GM19099 (cell line): Measurements from ENCODE around the gene WDPCP.

Experiments used
- POLR2A ChIP-seq: IDR thresholded peaks from 3 replicates; pipeline ENCODE4 v1.6.1; 2011; ENCODE audit warnings: low read depth; ENCODE audit not compliant: insufficient read length; ENCODE audit errors: extremely low read depth

WDPCP gene

DNA sequence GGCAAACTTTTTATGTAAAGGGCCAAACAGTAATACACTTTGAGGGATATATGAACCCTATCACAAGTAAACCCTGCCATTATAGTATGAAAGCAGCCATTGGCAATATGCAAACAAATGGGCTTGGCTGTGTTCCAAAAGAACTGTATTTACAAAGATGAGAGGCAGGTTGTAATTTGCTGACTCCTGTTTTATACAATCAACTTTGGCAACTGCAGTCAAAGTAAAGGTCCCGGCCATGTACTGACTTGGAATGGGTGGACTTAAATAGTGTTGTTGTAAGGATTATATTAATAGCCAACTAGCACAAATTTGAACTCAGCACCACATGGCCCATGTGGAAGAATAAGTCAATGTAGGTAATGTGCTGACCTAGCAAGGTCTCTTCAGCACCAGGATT is 223.4 kb downstream of the WDPCP start:
- no peak for TF ChIP-seq POLR2A

DNA sequence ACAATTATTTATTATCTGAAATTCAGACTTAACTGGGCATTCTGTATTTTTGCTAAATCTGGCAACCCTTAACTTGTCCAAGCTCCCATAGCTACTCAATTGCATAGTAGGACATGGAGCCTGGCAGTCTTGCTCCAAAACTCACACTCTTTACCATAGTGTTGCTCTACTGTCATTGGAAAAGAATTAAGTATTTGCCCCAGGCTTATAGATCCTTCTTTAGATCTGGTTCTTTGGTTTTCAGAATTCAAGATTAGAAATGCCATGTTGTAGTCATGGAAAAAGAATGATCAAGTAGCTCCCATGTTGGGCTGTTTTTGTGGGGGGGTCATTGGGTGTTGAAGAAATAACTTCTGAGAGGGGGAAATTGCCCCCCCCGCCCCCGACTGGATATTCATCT is 240.9 kb downstream of the WDPCP start:
- no peak for TF ChIP-seq POLR2A

DNA sequence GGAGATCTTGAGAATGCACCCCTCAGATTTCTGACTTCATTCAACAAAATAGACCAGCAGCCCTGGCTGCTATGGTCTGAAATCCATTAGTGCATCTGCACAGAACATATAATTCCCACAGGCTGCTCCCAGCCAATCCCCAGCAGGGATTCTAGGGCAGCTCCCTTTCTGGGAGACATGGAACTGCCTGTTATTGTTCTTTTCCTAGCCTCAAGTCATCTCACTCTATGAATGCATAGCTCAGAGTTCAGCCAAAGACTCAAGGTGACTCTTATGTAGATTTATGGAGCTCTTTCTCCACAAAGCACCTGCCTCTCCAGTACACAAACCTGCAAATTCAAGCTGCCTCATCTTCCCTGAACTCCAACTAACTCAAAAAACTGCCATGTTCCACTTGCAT is 241.9 kb downstream of the WDPCP start:
- no peak for TF ChIP-seq POLR2A

DNA sequence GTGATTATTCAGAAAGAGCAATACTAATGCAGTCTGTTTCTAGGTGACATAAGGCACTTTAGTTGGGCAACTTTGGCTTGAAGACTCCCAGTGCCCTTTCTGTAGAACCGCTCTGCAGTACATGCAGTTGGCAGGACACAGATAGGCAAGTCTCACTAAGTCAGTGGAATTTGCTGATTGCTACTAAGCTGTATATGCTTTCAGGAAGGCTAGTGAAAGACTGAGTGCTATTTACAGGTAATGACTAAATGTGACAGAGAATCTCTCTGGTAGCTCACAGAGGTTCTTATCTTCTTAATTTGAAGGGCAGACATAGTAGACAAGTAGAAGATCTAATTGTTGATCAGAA is 243.0 kb downstream of the WDPCP start:
- no peak for TF ChIP-seq POLR2A

DNA sequence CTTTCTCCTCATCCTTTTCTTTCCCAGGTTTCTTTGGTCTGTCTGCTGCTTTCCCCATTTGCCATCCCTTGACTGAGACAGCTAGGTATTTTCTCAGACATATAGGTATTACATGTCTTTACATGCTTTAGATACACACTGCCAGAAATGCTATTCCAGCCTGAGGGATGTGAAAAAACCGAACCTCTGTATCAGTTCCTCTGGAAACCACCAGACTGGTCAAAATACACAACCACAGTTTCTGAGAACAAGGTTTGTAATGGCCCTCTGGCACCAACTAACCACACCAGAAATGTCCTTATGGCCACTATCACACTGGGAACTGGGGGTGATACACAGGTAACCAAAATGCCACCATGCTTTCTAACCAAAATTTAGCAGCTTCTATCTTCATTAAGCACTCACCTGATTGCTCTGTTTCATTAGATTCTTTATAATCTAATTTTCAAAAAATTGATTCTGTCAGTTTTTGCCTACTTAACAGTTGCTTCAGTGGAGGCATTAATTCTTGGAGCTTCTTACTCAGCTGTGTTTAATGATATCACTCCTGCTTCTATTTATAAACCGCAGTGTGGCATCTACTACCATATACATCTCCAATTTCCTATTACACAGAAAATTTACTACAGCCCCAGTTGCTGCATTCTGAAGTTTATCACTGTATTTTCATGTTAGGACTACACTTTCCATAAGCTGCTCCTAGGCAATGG is 243.5 kb downstream of the WDPCP start:
- no peak for TF ChIP-seq POLR2A

DNA sequence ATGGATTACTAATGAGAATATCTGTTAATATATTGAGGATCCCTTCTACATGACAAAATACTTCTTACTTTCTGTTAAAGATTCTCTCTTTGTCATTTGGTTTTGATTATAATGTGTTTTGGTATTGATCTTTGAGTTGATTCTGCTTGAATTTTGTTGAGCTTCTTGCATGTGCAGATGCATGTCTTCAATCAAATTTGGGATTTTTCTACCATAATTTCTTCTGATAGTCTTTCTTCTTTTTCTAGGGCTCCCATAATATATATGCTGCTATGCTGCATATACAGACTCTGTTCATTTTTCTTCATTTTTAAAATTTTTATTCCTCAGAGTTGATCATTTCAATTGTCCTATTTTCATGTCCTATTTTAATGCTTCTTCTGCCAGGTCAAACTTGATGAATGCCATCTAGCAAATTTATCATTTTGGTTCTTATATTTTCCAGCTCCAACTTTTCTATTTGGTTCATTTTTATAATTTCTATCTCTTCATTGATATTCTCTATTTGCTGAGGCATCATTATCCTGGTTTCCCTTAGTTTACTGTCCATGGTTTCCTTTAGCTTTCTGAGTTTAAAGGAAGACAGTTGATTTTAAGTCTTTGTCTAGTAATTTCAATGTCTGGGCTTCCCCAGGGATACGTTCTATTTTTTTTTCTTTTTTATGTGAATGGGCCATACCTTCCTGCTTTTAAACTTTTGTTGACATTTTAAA is 244.7 kb downstream of the WDPCP start:
- no peak for TF ChIP-seq POLR2A

DNA sequence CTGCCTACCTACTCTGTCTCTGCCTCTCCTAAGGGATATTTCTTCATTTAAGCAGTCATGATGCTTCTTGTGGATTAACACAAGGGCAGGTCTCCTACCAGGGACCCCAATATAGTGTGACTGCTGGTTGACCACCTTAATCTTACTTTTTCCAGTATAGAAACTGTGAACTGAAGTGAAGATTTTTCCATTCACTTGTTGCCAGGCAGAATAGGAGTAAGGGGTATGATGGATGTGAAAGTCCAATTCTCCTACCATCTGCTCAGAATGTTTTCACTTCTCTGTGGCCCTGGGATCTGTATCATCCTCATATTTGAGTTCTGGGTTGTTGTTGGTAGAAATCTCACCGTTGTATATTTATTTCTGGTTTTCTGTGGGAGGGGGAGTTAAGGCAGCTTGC is 247.8 kb downstream of the WDPCP start:
- no peak for TF ChIP-seq POLR2A

DNA sequence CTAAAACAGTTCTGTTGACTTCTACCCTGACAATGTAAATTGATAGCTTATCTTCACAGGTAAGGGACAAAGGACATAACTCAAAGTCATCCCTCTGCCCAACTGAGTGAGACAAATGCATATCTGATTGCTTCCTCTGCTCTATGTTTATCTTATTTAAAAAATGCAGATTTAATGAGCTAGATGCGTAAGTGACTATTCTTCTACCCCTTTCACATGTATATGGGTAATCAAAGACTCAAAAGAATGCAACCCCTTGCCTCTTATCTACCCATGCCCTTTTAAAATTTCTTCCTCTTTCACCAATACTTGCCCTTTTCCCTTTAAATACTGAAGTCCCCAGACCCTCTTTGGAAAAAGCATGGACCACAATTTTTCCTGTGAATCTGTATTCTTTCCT is 253.4 kb downstream of the WDPCP start:
- no peak for TF ChIP-seq POLR2A

DNA sequence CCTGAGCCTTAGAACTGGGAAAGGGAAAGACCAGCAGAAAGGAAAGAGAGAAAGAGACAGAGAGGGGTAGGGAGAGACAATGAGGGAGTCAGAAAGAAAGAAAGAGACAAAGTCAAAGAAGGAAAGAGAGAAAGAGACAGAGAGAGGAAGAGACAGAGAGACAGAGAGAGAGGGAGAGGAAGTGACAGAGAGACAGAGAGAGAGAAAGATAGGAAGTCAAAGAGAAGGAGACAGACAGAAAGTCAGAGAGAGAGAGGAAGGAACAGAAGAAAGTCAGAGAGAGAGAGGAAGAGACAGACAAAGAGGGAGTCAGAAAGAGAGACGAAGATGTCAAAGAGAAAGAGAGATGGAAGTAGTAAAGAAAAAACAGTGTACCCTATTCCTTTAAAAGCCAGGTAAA is 261.8 kb downstream of the WDPCP start:
- TF ChIP-seq POLR2A = no peak

DNA sequence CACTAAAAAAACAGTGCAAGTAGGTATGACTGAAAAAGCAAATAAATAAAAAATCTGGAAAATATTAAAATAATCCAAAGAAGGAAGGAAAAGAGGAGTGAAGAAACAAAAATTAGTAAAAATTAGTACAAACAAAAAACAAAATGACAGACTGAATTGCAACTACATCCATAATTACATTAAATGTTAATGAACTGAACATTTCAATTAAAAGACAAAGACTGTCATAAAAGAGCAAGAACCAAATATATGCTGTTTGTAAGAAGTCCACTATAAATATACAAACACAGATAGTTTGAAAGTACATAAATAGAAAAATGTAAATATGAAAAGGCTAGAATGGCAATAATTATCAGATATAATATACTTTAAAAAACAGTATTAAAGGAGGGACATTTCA is 267.6 kb downstream of the WDPCP start:
- TF ChIP-seq POLR2A = no peak

DNA sequence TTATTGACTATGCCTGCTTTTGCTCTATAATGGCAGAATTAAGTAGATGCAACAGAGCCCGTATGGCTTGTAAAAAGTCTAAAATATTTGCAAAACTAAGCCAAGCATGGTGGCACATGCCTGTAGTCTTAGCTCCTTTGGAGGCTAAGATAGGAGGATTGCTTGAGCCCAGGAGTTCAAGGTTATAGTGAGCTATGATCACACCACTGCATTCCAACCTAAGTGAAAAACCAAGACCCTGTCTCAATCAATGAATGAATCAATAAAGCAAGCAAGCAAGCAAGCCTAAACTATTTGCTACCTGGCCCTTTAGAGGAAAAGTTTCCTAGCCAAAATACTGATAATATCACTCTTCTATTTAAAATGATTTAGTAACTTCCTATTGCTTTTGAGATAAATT is 277.7 kb downstream of the WDPCP start:
- TF ChIP-seq POLR2A = no peak

DNA sequence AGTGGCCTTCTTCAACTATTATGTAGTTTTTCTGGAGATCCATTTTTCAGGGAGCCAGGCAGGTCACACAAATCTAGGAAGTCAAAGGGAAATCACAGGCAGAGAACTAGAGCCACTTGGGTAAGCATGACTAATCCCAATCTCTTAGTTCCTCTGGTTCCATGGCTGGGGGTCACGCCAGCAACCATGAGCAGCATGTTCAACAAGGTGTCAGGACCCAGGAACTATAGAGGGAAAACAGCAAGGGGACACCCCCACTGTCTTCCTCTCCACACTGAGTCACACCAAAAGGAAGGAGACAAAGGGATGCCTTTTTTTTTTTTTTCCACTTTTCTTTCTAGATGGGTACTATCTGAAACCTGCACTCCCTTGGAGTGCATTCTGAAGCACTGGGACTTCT is 286.8 kb downstream of the WDPCP start:
- TF ChIP-seq POLR2A = no peak

DNA sequence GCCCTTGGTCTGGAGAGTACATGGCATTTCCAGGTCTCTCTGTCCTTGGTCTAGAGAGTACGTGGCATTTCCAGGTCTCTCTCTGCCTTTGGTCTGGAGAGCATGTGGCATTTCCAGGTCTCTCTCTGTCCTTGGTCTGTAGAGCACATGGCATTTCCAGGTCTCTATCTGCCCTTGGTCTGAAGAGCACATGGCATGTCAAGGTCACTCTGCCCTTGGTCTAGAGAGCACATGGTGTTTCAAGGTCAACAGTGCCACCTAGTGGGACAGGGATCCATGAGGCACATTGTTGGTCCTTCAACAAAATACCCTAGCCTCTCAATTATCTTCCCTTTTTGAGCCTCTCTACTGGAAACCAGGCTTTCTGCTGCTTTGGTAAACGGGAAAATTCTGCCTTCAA is 287.4 kb downstream of the WDPCP start:
- no peak for TF ChIP-seq POLR2A

DNA sequence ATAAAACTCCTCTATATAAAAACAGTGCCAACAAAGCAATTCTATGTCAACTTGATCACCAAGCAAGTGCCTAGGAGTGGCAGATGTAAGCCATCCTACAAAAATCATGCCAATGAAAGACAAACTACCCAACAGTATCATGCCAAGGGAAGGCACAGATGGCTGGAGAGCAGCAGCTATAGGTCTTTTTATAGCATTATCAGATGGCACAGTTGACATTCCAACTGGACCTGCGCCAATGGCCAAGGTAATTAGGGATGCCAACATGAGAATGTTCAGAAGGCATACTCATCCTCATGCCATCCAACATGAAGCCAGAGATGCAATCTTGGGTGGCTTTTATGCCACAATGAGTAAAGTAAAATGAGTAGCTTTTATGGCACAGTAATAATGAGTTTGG is 300.3 kb downstream of the WDPCP start:
- TF ChIP-seq POLR2A = no peak

DNA sequence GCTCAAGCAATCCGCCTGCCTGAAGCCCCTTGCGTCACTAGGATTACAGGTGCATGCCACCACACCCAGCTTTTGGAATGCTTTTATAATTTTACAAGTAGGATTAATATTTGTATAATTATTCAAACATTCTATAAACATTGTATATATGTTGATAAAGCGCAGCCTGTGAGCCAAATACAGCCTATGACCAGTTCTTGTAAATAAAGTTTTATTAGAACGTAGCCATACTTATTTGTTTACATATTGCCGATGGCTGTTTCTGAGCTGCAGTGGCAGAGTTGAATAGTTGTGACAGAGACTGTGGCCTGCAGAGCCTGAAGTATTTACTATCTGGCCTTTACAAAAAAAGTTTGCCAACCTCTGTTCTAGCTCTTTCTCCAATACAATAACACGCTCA is 305.0 kb downstream of the WDPCP start:
- TF ChIP-seq POLR2A = no peak

DNA sequence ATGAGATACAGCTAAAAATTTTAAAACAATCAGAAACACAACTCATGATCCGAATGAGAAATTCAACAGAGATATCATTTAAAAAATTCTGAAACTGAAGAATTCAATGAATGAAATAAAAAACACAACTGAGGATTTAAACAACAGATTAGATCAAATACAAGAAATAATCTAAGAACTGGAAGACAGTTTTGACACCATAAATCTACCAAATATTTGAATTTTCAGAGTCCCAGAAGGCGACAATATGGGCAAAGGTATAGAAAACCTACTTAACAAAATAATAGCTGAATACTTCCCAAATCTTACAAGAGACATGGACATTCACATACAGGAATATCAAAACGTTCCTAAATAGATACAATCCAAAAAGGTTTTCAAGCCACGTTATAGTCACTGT is 315.7 kb downstream of the WDPCP start:
- no peak for TF ChIP-seq POLR2A

DNA sequence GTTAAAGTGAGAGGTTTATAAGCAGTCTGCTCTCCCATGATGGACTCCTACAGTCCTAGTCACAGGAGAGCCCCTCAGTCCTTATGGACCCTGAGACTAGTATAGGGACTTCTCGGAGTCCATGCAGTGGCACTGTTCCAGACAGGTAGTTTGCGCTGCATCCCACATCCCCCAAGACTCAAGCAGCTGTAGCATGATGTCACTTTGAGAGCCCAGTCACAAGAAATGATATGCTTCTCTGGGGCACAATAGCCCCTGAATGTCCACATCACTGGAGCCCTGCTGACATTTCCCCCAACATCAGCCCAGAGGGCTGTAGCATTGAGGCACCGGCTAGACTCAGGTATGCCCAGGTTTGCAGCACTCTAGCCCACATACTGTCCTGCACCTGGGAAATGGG is 317.6 kb downstream of the WDPCP start:
- no peak for TF ChIP-seq POLR2A
